Muscle of arm (tissue), 12 donors: Measurements from ENCODE around the gene FAM219B. TPM values are rescaled to one million over a fixed set of nuclear protein-coding genes. Genes with fewer than 3 reads are reported as not detected.
A peak's percentile ranks its signal among the peaks of the same experiment; 100 is the strongest.

Source experiments
- DNase-seq: peaks from one replicate; pipeline ENCODE4 v3.0.0-alpha.2; 2013
- polyA plus RNA-seq, 12 donors: library from polyadenylated mRNA; unstranded; fragments of 120-200 nt; gene quantifications; one replicate each; pipeline ENCODE4 v1.2.1, GENCODE V29; 2013; ENCODE audit not compliant: insufficient read length in 12 of 12

FAM219B gene
- polyA plus RNA-seq, 12 donors = 40.4 to 60.0 (median 48.6) TPM; not detected in 1

DNA sequence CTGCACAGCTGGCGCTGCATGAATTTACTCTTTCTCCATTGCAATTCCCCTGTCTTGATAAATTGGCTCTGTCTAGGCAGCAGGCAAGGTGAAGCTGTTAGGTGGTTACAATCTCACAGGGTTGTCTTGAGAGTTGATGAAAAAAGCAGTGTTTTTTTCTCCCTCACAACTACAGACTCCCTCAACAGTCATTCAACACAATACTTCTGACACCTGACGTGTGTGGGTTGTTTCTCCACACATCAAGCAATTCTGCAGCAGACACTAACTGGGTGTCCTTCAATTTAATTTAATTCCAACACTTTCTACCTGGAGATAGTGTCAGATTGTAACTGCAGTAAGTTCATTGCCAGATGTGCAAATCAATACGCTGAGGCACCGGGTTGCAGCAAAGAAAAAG lies 28.4 kb downstream of the FAM219B start:
- no peak for DNase-seq

DNA sequence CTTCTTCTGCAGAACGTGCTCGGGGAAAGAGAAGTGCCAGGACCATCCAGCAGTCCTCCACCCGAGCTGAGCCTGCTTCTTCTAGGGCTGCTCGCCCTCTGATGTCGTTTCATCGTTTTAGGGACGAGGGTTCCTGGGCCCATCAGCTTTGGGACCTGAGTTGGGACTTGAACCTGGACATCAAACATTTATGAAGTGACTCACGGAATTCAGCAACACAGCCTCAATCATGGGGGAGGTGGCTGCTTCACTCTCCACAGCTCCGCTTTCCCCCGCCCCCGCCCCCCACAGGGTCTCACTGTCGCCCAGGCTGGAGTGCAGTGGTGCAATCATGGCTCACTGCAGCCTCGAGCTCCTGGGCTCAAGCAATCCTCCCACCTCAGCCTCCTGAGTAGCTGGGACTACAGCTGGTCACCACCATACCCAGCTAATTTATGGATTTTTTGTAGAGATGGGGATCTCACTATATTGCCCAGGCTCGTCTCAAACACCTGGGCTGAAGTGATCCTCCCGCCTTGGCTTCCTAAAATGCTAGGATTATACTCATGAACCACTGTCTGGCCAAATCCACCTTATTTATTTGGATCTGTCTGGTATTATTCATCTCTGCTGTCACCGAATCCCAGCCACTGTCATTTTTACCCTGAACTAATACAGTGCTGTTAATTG lies 32.8 kb downstream of the FAM219B start:
- no peak for DNase-seq

DNA sequence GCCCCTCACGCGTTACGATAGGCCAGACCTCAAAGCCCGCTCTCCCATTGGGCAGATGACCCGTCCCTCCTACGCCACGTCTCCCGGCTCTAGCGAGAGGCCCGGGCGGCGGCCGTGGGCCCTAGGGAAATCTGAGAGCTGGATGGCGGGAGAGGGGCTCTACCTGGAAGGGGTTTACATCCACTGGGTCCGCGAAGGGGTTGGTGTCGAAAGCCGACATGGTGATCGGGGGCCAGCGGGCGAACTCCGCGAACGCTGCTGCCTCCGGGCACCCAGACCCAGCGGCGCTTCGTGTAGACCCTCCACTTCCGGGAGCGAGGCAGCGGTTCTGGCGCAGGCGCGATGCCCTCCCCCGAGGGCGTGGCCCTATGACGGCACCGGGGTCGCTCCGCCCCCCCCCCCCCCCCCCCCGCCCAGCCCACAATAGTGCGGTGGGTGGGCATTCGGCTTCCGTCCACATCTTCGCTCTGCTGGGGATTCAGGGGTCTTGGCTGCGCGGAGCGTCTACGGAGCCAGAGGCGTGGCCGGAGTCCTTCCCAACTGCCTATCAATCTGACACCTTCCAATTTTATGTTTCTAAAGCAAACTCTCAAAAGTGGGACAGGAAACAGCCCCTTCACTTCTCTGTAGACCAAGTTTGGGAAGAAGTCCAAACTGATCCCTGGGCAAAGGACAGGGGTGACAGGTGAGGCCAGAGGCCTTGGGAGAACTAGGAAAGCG lies 33.5 kb downstream of the FAM219B start, which contains the start of gene SCAMP2:
Gene SCAMP2 (minus strand): TSS at position 330 of the 720 bp plus-strand sequence. CDS start 110 bp downstream, at position 220.
- DNase-seq = peak; percentile 96

DNA sequence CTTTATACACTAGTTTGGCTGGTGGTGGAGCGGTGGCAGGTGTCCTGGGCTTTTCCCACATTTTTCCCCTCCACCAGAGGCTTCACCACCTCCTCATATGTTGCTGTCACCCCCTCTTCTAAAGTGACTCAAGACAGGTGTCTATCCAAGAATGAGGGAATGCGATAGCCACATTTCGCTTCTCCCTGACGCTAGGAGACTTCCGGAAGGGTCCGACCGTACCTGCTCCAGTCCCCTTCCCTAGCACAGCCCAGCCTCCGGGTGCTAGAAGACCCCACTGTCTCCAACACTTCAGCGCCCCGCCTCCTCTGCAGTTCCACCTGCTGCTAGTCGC lies 34.0 kb downstream of the FAM219B start:
- DNase-seq = no peak

DNA sequence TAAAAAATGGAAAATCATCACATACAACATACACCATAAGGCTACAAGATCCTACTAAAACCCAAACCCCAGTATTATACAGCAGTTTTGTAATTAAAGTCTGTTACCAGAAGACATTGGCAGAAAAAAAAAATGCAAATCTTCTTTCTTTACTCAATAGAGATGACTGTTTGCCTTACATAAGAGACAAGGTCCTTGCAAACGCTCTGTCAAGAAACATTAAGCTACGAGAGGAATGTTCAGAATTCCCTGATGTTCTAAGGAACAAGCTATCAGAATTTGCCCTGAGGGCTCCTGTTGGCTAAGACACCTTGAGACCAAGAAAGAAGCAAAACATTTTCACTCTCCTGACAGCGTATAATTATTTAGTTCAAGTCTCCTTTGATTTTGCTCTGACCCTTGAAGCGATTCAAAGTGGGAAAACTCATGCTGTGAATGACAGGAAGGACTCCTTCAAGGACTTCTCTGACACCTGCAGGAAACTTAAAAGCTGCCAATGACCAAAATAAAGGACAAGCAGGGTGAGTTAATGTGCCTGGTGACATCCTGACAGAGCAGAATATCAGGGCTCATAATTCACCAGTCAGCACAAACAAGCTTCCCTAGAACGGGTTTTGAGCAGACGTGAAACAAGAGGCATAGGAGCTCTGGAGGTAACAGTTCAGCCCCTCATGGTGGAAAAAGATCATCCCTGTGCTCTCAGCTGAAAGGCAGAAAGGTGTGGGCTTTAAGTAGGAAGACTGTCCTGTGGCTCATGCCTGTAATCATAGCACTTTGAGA lies 36.0 kb downstream of the FAM219B start:
- no peak for DNase-seq

DNA sequence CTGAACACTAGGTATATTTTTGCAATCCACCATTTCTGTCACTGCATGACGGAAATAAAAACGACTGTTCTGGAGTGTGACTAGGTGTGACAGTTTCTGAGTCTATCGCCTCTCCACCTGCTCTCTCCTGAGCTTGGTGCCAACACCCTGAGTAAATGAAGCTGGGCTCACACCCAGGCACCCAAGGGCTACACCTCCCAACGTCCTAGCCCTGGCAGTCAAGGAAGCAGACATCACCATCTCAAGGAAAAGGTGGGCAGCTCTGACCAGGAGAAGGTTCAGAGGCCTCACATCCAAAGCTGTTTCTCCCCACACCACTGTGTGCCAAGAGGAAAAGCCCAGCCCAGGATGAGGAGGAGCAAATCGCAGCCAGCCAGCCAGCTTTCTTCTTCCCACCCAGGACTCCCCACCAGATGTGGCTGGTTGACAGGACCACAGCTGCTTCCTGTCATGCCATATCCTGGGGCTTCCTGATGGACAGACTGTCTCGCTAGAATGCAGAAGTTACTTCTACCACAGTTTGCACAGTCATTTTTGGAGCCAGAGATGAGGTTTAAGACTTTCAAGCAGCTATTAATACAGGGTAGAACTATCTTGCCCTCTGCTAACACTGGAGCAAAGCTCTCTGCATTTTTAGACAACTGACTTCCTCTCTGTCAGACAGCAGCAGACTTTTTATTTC lies 36.8 kb downstream of the FAM219B start:
- DNase-seq = peak; percentile 43

DNA sequence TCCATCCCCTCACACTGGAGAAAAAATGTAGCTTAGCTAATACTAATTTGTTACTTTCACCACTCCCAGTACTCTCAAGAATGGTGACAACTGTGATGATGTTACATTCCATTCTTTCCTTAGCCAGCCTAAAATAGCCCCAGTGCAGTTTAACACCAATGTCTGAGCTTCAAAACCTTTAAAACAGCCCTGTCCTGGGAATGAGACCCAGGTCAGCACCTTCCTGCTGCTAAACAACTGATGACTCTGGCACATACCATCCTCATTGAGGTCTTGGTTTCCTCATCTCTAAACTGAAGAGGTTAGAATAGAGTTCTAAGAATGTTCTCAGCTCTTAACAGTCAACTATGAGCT lies 37.3 kb downstream of the FAM219B start:
- no peak for DNase-seq

DNA sequence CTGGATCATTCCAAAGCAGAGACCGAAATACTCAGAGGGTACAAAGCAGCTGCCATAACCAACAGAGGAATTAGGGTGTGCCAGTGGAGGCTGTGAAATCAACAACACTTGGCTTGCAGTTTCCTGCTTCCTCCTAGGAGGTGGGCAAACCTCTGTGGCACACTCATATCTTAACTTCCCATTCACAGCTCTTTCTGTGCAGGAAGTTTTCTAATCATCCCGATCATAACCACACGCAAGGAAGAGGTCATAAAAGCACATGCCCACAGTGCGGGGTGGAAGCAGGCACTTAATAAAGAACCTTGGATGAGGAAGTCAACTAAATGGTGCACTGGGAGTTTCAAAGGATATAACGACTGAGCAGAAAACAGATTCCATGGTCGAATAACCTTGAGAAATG lies 38.6 kb downstream of the FAM219B start:
- DNase-seq = no peak

DNA sequence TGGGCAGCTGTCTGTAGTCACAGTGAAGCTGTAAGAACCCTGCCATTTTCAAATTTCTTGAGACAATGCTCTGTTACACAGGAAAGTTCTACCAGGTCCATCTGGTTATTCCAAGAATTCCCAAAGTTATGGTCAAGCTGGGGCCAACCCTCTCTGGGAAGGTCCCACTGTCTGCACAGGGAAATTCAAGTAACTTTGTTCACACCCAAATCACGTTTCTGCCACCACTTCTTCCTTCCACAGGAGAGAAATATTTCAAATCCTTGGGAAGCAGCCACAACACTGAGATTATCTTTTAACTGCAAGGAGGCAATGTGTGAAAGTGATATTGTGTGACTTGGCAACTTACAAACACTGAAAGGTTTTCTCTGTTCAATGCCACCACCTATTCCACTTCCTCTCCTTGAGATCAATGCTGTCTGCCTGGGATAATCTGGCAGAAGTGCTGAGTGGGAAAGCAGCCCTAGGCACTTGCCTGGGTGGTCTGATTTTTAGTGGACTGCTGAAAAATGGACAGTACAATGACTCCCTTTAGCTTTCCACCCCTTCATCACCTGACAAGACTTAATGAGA lies 39.1 kb downstream of the FAM219B start:
- DNase-seq = no peak

DNA sequence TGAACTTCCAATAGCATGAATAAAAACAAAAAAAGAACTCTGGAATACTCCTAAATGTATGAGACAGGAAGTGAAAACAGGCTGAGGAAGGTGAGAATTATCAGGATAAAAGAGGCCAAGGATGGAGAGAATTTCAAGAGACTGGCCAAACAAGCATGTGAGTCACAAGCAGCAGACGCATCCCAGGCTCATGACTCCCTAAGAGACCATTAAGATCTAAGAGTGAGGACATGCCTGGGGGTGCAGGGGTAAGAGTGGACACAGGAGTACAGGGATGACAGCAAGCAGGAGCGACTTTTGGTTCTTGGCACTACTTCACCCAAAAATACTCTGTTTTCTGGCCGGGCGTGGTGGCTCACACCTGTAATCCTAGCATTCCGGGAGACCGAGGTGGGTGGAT lies 40.6 kb downstream of the FAM219B start:
- DNase-seq = no peak

DNA sequence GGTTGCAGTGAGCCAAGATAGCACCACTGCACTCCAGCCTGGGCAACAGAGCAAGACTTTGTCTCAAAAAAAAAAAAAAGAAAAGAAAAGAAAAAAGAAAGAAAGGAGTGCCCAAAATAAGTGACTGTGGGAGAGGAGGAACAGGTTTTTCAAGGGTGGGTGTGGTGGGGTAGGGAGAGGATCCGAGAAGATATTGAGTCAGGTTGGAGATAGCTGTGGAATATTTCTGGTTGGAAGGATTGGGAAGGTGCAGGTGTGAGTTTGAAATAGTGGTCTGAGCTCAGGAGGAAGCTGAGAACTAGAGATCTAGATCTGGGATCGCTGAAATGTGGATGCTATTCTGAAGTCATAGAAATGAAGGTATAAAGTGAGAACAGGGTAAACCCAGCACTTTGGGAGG lies 41.3 kb downstream of the FAM219B start:
- DNase-seq = no peak

DNA sequence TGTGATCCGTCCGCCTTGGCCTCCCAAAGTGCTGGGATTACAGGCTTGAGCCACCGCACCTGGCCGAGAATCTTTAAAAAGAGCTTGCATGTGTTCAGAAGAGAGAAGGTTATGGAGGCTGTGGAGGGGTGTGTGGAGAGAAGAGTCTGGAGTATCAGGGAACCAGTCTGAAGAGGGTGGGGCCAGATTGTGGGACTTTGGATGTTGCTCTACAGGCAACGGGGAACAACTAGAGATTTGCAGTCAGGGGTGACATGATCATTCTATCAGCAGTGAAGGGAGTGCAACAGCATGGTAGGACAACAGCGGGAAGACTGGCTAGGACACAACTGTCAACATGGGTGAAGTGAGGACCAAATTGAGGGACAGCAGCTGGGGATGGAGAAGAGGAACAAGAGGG lies 42.4 kb downstream of the FAM219B start:
- no peak for DNase-seq

DNA sequence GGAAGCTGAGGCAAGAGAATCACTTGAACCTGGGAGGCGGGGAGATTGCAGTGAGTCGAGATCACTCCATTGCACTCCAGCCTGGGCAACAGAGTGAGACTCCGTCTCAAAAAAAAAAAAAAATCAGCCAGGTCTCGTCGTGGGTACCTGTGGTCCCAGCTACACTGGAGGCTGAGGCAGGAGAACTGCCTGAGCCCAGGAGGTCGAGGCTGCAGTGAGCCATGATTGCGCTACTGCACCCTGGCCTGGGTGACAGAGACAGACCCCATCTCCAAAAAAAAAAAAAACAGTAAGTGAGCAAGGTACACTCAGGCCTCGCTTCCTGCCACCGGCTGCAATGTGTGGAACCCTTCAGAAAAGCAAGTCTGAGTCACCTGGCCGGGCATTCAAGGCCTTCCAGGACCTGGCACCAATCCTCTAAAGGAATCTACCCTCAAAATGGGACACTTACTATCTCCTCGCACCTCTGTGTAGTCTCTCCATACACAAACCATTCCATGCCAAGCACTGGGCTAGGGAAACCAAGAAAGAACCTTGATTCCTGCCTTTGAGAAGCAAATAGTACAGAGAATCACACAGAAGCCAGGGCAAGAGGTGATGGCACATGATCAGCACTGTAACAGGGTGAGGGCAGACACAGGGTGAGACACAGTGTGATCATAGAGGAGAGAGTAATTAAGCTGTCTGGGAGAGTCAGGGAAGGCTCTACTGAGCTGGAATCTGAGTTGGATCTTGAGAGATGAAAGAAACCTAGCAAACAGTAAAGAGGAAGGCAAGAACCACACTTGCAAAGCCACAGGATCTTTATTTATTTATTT lies 43.2 kb downstream of the FAM219B start:
- DNase-seq = no peak

DNA sequence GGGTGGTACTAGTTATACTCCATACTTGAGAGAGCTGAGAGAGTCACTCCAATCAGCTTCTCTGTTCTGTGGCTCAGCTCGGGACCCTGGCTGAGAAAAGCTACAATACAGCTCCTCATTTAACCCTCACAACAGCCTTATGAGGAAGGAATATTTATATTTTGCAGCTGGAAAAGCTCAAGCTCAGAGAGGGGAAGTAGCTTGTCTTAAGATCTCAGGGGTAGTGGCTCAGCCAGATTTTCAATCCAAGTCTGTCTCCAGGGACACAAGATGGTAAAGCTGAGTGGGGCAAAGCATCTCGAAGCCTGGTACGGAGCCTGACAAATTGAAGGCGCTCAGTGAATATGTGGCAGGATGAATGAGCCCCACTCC lies 48.3 kb downstream of the FAM219B start:
- DNase-seq = no peak

DNA sequence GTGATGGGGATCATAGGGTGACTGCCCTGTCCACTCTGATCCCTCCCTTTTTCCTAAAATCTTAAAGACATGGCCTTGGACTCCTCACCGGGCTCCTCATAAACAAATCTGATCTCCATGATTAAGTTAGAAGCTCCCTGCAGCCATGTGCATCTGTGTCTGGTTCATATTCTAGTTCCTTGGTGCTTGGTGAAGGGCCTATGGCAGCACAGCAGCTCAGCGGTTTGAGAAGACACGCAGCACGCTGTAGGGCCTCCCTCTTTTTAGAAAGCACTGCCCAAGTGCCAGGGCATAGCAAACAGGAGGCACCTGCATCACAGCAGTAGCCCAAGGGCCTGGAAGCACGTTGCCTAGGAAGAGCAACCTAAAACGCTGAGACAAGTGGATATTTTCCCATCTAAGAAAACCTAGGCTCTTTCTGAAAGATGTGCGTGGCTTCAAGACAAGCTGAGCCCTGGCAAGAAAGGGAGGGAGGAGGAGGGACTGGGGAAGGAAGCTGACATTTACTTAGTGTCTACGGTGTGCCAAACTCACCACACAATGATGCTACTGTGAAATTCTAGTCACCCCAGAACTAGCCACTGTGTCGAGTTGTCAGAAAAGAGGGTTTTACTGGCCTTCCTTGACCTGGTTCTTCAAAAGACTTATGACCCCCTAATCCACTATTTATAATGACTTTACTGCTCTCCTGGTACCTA lies 48.8 kb downstream of the FAM219B start:
- no peak for DNase-seq

DNA sequence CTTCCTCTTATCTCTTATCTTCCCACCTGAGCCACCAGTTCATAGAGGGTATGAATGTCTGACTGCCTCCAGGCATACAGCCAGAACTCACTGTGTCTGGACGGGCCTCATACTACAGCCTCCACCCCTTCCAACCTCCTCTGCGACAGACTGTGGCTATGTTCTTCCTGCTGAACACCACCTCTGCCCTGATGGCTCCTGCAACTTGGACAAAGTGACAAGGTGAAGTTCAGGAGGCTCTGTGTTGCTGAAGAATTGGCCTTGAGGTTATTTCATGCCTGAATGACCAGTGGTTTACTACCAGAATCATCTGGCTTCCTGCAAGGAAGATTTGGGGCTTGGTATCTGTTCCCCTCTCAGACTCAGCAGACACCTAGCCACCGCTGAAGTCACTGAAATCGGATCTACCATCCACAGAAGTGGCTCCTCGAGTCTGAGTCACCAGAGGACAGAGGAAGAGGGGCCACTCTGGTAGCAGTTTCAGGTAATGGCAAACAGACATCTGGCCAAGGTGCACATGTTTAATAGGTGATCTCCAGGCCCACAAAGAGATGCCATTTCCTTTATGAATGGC lies 49.5 kb downstream of the FAM219B start:
- DNase-seq = no peak

DNA sequence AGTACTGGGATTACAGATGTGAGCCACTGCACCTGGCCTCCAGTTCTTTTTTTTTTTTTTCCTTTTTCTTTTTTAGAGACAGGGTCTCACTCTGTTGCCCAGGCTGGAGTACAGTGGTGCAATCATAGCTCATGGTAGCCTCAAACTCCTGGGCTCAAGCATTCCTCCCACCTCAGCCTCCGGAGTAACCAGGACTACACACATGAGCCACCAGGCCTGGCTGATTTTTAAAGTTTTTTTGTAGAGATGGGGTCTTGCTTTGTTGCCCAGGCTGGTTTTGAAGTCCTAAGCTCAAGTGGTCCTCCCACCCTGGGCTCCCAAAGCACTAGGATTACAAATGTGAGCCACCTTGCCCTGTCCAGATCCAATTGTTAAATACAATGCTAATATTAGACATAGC lies 50.1 kb downstream of the FAM219B start:
- DNase-seq = no peak

DNA sequence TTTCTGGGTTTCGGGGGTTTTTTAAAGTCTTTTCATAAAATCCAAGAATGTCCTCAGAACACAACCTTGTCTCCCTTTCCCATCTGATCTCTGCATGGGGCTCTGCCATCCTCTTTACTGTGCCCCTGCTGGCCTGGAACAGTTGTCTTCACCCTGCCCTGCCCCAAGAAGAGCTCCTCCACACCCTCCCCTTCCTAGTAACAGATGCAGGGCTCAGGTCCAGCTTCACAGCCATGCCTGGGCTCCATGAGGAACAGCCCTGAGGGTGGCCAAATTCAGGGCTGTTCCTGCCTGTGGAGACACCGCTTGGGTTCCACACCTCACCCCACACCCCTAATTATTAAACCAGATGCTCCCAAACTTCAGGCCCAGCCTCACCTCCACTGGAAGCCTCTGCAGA lies 50.8 kb downstream of the FAM219B start:
- DNase-seq = no peak

DNA sequence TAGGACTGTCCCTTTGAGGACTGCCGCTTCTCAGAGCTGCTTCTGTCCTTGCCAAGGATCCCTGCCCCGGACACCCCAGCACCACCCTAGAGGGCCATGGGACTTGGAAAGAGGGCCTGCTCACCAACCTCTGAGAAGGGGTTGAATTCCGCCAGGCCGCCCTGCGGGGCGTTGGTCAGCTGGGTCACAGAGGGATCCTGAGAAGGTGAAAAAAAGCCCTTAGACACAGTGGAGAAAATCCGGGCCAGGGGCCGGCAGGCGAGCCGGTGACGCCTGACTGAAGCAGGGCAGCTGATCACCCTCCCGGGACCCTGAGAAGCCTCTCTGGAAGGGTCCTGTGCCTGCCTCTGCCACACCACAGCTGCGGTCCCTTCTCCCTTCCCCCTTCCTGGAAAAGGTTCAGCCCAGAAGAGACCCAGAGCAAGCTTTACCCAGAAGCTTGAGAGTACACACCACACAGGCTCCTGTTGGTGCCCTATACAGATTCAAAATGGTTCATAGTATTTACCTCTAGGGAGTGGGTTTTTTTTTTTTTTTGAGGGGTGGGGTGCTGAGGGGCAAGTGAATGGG lies 52.1 kb downstream of the FAM219B start:
- DNase-seq = no peak

DNA sequence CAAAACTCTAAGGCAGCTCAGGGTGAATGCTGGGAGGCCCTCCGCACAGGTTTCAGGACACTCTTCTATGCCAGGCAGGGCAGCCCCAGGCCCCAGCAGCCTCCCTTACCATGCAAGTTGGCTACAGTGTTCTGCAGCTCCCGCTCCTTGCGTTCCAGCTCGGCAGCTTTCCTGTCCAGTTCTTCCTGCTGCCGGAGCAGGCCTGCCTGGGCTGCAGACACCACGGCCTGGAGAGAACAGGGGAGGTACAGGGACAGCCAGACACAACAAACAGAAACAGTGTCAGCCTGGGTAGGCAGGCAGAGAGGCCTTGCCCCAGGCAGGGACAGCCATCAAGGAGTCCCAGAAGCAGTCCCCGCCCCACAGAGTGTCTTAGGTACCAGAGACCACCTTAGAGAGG lies 54.7 kb downstream of the FAM219B start:
- DNase-seq = no peak
